Colon (tissue), 2 donors: Measurements from ENCODE around the gene SPN.
"Not testable (repeated sequence)": the region's sequence is repeated elsewhere in the genome, so short reads cannot be mapped to it uniquely, and the experiment has no call there.

Experiments used
- FAIRE-seq: peaks from 2 replicates; lab custom pipeline; 2012; peaks lifted over from hg19 to GRCh38; lab: Jason Lieb, UNC
- donor health status: control.
- donor health status: control.

The SPN gene

GRCh38 chr16:29646947-29647346 is 16.1 kb upstream of the SPN start:
- no peak for FAIRE-seq

DNA sequence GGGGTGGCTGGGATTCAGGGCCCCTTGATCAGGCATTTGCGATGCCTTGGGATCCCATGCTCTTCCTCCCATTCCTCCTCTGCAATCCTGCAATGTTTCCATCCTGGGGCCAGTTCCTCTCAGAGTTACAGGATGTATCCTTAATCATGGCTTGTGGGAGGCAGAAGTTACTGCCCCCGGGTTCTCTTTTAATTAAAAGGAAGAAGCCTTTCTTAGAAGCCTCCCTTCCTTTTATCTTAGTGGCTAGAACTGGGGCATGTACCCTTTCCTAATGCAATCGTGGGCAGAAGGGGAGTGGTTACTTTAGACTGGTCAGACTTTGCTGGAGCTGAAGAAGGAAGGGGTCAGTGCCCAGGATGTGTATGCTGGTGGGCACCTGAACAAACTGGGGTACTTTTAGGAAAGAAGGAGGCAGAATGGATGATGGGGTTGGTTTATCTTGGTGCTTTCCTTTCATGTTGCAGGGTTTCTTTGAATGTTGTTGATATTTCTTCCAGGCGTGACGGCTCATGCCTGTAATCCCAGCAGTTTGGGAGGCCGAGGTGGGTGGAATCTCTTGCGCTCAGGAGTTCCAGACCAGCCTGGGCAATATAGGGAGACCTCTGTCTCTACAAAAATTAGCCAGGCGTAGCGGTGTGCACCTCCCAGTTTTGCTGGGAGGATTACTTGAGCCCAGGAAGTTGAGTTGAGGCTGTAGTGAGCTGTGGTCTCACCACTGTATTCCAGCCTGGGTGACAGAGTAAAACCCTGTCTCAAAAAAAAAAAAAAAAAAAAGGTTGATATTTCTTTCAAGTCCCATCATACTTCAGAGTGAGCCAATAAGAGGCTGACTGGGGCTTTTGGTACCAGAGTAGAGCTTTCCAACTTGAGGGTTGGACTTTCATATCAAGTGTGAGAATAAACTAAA is 13.2 kb upstream of the SPN start:
- FAIRE-seq = no peak

DNA sequence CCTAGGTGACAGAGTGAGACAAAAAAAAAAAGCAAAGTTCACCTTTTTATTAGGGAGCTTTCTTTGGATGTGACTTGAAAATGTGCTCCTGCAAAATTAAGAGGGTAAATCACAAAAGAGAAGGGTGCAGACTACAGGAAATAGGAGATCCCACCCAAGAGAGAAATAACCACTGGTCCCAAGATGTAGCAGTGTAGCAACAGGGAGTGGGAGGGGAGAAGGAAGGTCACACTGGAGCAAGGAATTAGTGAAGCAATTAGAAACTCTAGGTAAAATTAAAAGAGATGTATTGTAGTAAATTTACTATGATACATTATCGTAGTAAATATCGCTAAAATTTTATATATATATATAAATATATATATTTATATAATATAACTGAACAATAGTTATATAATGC is 12.3 kb upstream of the SPN start:
- FAIRE-seq = no peak

- FAIRE-seq = no peak
Observed at GRCh38 chr16:29651774-29652349, 11.2 kb upstream of the SPN start.

GRCh38 chr16:29653471-29653870 is 9.6 kb upstream of the SPN start:
- FAIRE-seq = no peak

DNA sequence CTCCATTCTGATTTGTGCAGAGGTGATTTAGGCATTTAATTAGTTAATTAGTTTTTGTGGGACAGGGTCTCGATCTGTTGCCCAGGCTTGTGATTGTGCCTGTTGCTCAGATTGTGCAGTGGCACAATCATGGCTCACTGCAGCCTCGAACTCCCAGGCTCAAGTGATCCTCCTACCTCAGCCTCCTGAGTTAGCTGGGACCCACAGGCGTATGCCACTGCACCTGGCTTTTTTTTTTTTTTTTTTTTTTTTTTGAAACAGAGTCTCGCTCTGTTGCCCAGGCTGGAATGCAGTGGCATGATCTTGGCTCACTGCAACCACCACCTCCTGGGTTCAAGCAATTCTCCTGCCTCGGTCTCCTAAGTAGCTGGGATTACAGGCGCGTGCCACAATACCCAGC is 9.2 kb upstream of the SPN start:
- FAIRE-seq = not testable (repeated sequence)

- no peak for FAIRE-seq
Observed at GRCh38 chr16:29656688-29657523, 6.1 kb upstream of the SPN start.

DNA sequence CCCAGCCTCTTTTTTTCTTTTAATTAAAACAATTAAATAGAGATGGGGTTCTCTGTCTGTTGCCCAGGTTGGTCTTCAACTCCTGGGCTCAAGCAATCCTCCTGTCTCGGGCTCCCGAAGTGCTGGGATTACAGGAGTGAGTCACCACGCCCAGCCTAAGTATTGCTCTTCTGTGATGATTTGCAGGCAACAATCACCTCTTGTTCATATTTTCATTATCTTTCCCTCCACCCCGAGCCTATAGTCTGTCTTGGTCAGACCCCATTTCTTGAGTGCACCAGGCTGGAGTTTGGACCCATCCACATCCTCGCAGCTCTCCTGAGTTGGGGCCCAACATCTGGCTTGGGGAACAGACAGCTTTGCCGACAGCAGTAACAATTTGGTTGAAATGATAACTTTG is 4.3 kb upstream of the SPN start:
- FAIRE-seq = no peak

- FAIRE-seq = no peak
Observed at GRCh38 chr16:29662000-29662728, 883 bp upstream of the SPN start.

GRCh38 chr16:29662729-29663015 is 375 bp upstream of the SPN start:
- no peak for FAIRE-seq

GRCh38 chr16:29663807-29664090 is 702 bp downstream of the SPN start:
- FAIRE-seq = no peak

DNA sequence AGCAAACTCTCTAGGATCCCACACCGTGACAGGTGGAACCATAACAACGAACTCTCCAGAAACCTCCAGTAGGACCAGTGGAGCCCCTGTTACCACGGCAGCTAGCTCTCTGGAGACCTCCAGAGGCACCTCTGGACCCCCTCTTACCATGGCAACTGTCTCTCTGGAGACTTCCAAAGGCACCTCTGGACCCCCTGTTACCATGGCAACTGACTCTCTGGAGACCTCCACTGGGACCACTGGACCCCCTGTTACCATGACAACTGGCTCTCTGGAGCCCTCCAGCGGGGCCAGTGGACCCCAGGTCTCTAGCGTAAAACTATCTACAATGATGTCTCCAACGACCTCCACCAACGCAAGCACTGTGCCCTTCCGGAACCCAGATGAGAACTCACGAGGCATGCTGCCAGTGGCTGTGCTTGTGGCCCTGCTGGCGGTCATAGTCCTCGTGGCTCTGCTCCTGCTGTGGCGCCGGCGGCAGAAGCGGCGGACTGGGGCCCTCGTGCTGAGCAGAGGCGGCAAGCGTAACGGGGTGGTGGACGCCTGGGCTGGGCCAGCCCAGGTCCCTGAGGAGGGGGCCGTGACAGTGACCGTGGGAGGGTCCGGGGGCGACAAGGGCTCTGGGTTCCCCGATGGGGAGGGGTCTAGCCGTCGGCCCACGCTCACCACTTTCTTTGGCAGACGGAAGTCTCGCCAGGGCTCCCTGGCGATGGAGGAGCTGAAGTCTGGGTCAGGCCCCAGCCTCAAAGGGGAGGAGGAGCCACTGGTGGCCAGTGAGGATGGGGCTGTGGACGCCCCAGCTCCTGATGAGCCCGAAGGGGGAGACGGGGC is 1.3 kb downstream of the SPN start:
- FAIRE-seq = no peak

GRCh38 chr16:29665294-29666077 is 2.4 kb downstream of the SPN start:
- FAIRE-seq = no peak

DNA sequence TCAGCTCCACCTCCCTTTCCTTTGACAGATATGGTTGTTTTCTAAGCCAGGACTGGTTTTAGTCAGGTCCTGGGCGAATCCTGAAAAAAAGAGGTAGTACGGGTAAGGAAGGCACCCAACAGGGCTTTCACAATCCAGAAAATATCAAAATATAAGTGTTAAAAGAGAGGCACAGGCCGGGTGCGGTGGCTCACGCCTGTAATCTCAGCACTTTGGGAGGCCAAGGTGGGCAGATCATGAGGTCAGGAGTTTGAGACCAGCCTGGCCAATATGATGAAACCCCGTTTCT is 4.2 kb downstream of the SPN start:
- FAIRE-seq = not testable (repeated sequence)

GRCh38 chr16:29667755-29668154 is 4.7 kb downstream of the SPN start:
- FAIRE-seq = no peak

GRCh38 chr16:29668267-29668666 is 5.2 kb downstream of the SPN start:
- FAIRE-seq = no peak

DNA sequence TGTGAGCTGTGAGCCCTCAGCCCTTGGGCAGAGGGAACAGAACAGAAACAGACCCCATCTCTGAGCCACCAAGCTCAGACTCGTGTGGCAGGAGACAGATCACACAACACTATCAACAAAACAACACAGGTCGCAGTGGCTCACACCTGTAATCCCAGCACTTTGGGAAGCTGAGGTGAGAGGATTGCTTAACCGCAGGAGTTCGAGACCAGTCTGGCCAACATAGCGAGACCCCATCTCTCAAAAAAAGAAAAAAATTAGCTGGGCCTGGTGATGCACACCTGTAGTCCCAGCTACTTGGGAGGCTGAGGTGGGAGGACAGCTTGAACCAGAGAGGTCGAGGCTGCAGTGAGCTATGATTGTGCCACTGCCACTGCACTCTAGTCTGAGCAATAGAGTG is 10.5 kb downstream of the SPN start:
- no peak for FAIRE-seq

DNA sequence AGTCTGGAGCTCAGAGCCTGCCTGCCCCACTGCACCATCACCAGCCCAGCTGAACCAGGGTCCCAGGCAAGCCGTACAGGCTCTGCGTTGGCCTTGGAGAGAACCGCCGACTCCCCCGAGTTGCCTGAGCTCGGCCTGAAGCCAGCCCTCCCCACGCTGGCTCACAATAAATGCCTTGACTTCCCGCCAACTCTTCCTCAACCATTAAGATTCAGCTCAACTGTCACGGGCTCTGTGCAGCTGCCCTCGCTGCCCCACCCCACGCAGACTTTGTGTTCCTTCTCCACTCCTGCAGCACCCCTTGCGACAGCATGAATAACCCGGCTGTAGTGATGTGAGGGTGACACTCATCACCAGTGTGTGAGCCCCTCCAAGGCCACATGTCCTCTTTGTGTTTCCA is 11.1 kb downstream of the SPN start:
- no peak for FAIRE-seq

GRCh38 chr16:29675811-29676643 is 13.0 kb downstream of the SPN start:
- FAIRE-seq = no peak
